SW 1271 (cell line): Measurements from ENCODE around the gene SOX8.

ENCODE experiments used
- DNase-seq, 2 experiments: peaks; one replicate each; lab custom pipeline; 2025; lab: John Stamatoyannopoulos, UW

SOX8 gene

GRCh38 chr16:1026784-1027500 is 45.4 kb downstream of the SOX8 start:
- no peak for DNase-seq

- DNase-seq, result no peak
Measured at GRCh38 chr16:1027501-1027815, 45.9 kb downstream of the SOX8 start.

- DNase-seq, result no peak
Measured at GRCh38 chr16:1028056-1028455, 46.5 kb downstream of the SOX8 start.

GRCh38 chr16:1028524-1029258 is 47.1 kb downstream of the SOX8 start:
- DNase-seq, result no peak

- no peak for DNase-seq
Measured at GRCh38 chr16:1029259-1029545, 47.6 kb downstream of the SOX8 start.

- no peak for DNase-seq
Measured at GRCh38 chr16:1030473-1030901, 48.9 kb downstream of the SOX8 start.

- DNase-seq, result no peak
Measured at GRCh38 chr16:1031666-1032065, 50.1 kb downstream of the SOX8 start.

- DNase-seq, result no peak
Measured at GRCh38 chr16:1032607-1033006, 51.0 kb downstream of the SOX8 start.

- no peak for DNase-seq
Measured at GRCh38 chr16:1033128-1033679, 51.6 kb downstream of the SOX8 start.

- no peak for DNase-seq
Measured at GRCh38 chr16:1034230-1035065, 52.9 kb downstream of the SOX8 start.

- no peak for DNase-seq
Measured at GRCh38 chr16:1035066-1035415, 53.5 kb downstream of the SOX8 start.

GRCh38 chr16:1036166-1036565 is 54.6 kb downstream of the SOX8 start:
- DNase-seq, result no peak
